GM12801 (cell line): ENCODE data around the gene ZBTB16.

Experiments used
- TF ChIP-seq, protein P1 (sequence below): IDR thresholded peaks from one replicate; pipeline ENCODE4 v1.5.1; 2011; ENCODE audit warnings: control low read depth; ENCODE audit not compliant: insufficient read length; ENCODE audit errors: extremely low read depth

The ZBTB16 gene

DNA sequence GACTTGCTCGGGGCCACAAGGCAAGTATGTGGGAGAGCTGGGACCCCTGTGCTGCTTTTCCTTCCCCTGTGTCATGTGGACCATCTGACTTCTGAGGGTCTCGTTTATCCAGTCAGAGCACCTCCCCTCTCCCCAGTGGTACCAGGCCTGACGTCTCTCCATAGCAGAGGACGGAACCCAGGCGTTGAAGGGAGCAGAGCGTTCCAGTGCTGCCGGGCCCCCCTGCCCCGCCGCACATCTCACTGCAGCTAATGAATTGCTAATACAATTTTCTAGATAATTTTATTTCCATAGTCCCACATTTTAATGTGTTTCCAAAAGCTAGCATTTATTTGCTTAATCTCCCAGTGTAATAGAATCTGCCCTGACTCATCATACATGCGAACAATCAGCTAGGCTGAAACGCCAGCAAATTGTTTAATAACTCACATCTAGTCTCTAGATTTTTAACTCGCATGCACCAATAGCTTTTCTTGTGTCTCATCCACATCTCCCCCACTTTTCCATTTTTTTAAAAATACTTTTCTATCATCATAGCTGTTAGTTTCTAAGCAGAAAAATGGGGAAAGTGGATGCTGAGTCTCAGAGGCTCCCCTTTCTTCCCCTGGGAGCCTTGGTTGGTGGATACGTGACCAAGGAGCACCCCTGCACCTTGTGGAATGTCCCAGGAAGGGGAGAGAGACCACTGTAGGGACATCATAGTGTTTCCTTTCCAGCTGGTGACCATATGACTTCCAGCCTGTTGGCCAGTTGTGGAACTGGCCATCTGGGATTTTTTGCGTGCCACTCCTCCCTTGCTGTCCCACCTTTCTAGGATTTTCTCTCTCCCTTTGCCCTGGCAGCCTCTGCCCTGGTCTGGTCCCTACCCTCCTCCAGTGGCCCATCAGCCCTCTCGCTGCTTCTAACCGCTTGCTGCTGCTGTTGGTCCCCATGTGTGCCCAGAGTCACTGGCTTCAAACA is 178.1 kb downstream of the ZBTB16 start:
- TF ChIP-seq, protein P1, sequence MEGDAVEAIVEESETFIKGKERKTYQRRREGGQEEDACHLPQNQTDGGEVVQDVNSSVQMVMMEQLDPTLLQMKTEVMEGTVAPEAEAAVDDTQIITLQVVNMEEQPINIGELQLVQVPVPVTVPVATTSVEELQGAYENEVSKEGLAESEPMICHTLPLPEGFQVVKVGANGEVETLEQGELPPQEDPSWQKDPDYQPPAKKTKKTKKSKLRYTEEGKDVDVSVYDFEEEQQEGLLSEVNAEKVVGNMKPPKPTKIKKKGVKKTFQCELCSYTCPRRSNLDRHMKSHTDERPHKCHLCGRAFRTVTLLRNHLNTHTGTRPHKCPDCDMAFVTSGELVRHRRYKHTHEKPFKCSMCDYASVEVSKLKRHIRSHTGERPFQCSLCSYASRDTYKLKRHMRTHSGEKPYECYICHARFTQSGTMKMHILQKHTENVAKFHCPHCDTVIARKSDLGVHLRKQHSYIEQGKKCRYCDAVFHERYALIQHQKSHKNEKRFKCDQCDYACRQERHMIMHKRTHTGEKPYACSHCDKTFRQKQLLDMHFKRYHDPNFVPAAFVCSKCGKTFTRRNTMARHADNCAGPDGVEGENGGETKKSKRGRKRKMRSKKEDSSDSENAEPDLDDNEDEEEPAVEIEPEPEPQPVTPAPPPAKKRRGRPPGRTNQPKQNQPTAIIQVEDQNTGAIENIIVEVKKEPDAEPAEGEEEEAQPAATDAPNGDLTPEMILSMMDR, result no peak

DNA sequence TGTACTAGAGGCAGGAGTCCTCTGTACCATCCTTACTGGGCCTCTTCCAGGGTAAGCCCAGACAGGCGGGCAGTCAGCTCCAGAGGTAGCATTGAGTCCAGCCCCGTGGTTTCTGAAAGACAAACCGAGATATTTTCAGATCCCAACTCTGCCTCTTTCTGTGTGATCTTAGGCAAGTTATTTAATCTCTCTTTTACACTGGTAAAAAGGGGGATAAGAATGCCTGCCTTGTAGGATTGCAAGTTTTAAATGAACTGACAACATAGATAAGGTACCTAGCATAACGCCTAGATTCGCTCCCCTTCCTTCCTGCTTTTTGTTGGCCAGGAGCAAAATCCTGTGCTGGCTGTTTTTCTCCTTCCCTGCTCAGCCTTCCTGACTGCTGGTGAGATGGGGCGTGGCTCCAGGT is 180.2 kb downstream of the ZBTB16 start:
- TF ChIP-seq, protein P1, result no peak

DNA sequence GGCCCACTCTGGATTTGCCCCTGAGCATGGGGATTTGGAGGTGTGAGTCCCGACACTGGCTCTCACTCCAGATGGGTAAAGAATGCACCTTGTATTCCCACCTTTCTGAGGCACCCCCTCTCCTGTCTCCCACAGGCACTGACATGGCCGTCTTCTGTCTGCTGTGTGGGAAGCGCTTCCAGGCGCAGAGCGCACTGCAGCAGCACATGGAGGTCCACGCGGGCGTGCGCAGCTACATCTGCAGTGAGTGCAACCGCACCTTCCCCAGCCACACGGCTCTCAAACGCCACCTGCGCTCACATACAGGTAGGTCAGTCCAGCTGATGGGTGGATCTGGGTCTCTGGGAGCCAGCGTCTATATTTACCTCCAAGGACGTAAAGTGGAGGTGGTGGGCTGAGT is 182.5 kb downstream of the ZBTB16 start:
- TF ChIP-seq, protein P1, result no peak

DNA sequence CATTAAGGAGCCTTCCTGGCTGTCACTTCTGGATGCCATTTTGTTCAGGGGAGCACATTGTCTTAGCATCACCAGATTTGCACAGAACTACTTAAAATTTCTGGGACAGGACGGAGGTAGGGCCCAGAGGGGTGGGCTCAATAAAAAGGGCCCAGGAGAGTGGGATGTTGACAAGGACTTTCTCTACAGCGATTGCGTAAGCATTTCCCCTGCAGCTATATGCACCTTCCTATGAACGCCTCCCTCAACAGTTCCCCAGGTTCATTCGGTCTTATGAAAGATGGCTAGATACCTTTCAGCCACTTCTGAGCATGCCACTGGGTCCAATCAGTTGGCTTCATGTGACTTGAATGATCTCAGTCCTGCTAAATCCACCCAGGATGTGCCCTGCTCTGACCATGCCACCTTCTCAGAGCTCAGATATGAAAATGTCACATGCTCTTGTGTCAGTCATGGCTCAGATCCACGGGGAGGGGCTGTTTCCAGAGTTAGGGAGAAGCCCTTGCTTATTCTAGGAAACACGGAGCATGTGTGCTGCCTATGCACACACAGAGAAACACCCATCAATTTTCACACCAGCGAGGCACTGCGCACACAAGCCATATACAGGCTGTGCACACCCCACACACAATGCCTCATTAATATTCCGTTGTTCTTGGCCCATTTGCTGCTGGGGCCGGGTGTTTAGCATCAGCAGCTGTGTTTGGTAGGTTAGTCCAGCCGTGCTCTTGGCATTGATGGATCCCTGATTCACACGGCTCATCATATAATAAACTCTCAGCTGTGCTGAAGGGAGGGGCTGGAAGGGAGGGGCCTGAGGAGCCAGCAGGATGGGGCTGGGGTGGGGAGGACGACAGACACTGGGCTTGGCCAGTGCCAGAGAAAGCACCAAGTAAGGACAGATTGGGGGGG is 184.2 kb downstream of the ZBTB16 start:
- TF ChIP-seq, protein P1, result no peak

DNA sequence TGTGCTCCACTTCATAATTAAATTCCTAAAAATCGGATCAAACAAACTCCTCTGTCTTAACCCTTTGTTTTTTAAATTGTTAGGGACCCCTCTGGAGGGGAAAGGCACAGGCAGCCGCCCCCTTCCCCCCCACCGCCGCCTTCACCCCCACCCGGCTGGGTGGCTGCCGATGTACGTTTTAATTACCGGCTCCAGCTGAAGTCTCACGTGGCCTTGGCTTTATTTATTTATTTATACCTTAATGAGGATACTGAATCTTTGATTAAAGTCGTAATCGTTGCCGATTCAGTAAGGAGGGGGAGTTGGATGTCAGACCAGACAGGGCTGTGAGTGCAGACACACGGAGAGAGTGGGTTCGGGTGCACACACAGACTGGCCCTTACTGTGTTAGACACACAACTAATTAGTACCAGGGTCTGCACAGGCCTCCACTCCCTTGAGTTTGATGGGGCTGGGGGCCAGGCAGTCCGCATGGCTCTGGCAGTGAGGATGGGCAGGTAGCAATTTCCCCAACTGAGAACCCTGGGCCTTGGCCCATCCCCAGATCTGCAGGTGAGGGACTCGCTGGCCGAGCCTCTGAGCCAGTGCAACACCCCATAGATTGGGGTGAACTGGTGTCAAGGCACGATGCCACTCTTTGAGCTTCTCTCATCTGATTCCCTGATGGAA is 185.3 kb downstream of the ZBTB16 start:
- TF ChIP-seq, protein P1, result no peak

DNA sequence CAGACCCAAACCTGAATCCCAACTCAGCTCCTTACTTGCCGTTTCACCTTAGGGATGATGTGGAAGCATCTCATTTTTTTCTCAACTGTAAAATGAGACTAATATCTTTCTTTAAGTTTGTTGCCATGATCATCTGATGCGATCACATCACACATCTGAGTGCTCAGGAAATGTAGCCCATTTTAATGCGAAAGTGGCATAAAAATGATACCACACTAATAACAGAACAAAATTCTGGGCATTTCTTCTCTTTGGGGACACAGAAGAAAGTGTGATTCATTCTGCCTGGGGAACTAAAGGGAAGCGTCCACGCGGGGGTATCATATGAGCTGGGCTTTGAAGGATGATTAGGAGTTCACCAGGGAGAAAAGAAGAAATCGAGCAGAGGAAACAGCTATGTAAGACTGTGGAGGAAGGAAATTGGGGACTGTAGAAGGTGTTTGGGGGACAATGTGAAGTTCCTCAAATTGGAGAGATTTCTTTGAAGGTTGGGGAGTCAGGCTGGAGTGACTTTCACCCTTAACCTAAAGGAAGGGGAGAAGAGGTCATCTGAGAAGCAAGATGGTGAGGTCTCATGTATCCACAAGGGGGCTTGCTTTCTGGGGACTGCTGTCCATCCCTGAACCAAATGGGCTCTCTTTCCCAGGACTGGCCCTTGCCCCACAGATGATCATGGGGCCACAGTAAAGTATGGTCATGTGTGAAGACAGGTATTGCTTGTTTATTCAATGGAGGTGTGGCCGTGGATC is 187.0 kb downstream of the ZBTB16 start:
- TF ChIP-seq, protein P1, result no peak
